Measurements from ENCODE around the gene PLCB1.

DNA sequence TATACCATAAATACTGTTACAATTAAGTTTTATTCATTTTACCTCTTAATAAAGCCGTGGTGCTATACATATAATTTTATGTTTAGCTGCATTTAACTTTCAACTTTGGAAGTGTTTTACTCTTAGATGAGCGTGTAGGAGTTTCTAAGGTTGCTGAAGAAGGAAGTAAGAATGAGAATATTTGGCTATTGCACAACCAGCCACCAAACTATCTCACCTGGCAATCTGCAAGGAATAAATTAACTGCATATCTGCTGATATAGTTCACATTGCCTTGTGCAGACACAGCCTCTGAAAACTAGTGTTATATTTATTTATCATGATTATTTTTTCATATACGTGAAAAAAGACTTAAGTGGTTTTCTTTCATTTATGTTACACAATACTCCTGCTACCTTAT is 230.4 kb downstream of the PLCB1 start:
- TF ChIP-seq, protein P1, sequence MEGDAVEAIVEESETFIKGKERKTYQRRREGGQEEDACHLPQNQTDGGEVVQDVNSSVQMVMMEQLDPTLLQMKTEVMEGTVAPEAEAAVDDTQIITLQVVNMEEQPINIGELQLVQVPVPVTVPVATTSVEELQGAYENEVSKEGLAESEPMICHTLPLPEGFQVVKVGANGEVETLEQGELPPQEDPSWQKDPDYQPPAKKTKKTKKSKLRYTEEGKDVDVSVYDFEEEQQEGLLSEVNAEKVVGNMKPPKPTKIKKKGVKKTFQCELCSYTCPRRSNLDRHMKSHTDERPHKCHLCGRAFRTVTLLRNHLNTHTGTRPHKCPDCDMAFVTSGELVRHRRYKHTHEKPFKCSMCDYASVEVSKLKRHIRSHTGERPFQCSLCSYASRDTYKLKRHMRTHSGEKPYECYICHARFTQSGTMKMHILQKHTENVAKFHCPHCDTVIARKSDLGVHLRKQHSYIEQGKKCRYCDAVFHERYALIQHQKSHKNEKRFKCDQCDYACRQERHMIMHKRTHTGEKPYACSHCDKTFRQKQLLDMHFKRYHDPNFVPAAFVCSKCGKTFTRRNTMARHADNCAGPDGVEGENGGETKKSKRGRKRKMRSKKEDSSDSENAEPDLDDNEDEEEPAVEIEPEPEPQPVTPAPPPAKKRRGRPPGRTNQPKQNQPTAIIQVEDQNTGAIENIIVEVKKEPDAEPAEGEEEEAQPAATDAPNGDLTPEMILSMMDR (IDR thresholded peaks at IDR 0.05; ENCODE audit: insufficient read depth, low read depth, low read length), result no peak
- no peak for TF ChIP-seq EZH2 (IDR thresholded peaks at IDR 0.05; ENCODE audit: insufficient read depth, low read length)

All from astrocyte (in vitro differentiated cells and primary cell).